HG03025 (cell line): ENCODE results near the gene HFE.
"Not testable (repeated sequence)": the region's sequence is repeated elsewhere in the genome, so short reads cannot be mapped to it uniquely, and the experiment has no call there.

Experiments used
- ATAC-seq: cut with Tn5 transposase; IDR thresholded peaks from one replicate; pipeline ENCODE4 v1.9.1; 2021; ENCODE audit warnings: mild to moderate bottlenecking, moderate library complexity; ENCODE audit not compliant: unreplicated experiment, low FRiP score

Gene HFE

DNA sequence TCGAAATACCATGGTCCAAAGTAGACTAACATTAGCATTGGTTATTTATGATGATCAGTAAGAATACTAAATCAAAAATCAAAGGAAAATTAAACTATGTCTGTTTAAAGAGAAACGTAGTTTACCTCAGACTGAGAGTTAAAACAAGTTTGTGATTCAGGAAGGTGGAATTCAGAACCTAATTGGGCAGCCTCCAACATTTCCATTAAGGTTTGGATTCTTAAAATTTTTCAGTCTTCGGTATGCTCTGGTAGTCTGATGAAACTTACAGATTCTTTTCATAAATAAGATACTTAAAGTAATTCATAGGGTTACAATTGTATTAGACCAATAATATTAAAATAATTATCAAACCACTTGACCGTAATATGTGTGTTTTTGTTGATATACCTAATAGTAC, 18.6 kb downstream of the HFE start:
- ATAC-seq = no peak

GRCh38 chr6:26107935-26108334, 20.7 kb downstream of the HFE start:
- ATAC-seq = no peak

DNA sequence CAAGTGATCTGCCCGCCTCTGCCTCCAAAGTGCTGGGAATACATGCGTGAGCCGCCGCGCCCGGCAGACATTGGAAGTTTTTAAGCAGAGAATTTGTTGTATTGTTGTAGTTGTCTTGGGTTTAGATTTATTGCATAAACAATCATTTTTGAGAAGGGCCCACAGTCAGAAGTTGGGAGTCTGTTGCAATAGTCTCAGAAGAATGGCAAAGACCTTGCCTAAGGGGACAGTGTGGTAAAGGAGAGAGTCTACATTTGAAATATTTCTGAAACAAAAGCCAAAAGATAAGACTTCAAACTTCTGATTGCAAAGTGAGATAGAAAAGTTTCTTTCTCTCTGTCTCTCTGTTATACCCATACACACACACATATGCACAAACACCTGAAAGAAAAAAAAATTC, 22.5 kb downstream of the HFE start:
- ATAC-seq = no peak

- ATAC-seq = no peak
Observed at GRCh38 chr6:26113570-26113969, 26.3 kb downstream of the HFE start.

DNA sequence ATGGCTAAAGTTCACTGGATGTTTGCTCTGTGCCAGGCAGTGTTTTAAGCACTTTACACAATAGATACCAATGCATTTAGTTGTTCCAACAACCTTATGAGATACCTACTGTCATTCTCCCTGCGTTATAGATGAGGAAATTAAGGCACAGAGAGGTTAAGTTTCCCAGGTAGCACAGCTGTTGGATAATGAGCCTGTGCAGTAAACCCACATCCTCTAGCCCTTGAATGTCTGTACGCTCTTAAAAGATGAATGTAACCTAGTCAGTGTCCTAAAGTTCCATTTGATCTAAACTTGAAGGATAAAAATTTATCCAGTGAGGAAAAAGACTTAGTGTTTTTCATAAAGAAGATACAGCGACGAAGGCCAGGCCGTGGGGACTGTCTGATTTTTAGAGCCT, 28.0 kb downstream of the HFE start:
- ATAC-seq = no peak

DNA sequence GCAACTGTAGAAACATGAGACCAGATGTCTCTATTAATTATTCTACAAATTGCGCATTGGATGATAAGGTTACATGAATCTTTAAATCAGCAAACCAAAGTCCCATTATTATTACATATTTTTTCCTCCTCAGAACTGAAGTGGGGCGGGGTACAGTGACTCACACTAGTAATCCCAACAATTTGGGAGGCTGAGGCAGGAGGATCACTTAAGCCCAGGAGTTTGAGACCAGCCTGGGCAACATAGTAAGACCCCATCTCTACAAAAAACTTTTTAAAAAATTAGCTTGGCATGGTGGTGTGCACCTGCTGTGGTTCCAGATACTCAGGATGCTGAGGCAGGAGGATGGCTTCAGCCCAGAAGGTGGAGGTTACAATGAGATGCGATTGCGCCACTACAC, 29.0 kb downstream of the HFE start:
- no peak for ATAC-seq

DNA sequence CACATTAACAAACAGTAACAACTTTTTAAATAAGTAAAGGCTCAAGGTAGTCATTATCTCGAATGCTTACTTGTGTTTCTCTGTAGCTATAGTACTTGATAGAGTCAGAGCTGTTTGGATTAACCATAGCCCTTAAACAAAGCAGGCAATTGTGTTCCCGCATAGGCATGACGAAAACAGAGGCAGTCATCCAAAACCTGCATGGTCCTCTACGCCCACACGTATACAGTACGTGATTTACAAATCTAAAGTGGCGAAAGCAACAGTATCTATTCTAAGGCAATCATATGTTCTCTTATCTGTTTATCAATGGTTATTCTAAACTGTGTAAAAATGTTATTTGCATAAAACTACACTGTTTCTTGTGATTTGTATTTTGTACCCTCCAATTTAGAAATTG, 31.8 kb downstream of the HFE start:
- ATAC-seq = no peak

DNA sequence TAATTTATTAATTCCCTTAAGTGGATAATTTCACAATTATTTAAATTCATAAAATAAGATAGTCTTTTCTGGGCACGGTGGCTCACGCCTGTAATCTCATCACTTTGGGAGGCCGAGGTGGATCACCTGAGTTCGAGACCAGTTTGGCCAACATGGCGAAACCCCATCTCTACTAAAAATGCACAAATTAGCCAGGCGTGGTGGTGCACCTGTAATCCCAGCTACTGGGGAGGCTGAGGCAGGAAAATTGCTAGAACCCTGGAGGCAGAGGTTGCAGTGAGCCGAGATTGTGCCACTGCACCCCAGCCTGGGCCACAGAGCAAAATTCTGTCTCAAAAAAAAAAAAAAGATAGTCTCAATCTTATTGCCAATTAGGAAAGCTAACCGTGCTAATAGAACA, 32.9 kb downstream of the HFE start:
- ATAC-seq = not testable (repeated sequence)

GRCh38 chr6:26120807-26121140, 33.5 kb downstream of the HFE start:
- ATAC-seq = no peak

DNA sequence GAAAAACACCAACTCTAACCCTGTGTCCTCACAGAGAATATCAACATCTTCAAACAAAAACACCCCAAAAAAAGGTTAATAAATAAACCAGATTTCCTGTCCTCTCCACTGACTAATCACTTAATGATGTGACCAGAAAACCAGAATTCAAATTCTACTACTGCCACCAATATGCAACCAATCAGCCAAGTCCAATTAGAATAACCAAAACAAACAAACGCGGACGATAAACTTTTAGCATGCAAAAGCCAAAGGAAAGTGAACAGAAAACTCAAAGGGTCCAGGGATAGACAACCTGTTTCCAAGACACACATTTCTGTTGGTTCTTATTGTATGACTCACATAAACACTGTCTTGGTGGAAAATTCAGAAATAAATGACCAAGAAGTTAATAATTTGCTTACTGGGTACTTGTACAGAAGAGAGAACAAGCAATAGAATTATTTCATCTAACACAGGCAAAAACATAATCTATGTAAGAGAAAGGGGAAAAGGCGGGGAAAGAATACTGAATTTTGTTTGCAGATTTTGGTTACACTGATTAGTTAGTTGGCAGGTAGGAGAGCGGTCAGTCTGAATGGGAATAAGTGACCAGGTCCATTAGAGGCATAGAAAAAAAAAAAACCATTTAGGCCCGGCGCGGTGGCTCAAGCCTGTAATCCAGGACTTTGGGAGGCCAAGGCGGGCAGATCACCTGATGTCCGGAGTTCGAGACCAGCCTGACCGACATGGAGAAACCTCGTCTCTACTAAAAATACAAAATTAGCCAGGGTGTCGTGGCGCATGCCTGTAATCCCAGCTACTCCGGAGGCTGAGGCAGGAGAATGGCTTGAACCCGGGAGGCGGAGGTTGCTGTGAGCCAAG, 34.1 kb downstream of the HFE start:
- ATAC-seq = no peak

DNA sequence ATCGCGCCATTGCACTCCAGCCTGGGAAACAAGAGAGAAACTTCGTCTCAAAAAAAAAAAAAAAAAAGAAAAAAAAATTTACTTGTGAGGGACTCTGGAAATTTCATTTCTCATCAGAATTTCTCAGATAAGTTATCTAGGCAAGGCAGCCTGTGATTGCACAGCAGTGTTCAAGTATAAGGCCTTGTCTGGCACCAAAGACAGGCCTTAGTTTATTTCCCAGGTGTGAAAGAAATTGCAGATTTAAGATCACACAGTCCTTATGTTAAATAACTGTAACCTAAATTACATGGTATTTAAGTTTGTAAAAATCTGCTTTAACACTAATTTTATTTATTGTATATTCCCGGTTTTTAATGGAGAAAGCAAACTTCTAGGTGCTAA, 34.8 kb downstream of the HFE start:
- no peak for ATAC-seq

- ATAC-seq = no peak
Observed at GRCh38 chr6:26122402-26122792, 35.2 kb downstream of the HFE start.

DNA sequence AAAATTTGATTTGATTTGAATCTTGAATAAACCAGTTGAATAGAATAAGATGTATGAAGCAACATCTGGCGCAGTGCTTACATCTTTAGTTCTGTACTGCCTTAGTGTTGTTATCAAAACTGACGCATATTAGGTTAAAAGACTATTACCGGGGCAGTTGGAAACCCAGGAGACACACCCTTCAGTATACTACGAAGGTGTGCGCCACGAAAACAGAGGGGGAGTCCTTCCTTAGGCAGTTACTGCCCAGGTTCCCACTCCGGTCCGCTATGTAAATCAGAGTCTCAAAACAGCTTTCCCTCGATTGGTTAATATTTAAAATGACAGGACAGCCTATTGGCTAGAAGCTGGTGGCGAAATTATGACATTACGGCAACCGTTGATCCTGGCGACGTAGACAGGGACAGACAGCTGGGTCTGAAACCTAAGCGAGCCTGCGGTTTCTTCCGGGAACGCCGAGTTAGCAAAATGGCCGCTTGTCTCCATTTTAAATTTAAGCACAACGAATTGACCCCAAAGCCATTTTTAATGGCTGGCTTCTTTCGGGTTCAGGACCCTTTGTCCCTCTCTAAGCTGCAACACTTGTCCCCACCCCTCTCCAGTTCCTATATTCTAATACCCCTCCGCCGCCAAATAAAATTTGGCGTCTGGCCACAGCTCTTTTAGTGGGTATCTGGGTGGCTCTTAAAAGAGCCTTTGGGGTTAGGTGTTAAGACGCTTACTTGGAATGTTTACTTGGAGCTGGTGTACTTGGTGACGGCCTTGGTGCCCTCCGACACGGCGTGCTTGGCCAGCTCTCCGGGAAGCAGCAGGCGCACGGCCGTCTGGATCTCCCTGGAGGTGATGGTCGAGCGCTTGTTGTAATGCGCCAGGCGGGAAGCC, 35.8 kb downstream of the HFE start:
- ATAC-seq = peak; percentile 47

DNA sequence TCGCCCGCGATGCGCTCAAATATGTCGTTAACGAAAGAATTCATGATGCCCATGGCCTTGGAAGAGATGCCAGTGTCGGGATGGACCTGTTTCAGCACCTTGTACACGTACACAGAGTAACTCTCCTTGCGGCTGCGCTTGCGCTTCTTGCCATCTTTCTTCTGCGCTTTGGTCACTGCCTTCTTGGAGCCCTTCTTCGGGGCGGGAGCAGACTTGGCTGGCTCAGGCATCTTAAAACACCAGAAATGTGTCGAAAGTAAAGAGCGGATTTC, 36.4 kb downstream of the HFE start:
- ATAC-seq = no peak

DNA sequence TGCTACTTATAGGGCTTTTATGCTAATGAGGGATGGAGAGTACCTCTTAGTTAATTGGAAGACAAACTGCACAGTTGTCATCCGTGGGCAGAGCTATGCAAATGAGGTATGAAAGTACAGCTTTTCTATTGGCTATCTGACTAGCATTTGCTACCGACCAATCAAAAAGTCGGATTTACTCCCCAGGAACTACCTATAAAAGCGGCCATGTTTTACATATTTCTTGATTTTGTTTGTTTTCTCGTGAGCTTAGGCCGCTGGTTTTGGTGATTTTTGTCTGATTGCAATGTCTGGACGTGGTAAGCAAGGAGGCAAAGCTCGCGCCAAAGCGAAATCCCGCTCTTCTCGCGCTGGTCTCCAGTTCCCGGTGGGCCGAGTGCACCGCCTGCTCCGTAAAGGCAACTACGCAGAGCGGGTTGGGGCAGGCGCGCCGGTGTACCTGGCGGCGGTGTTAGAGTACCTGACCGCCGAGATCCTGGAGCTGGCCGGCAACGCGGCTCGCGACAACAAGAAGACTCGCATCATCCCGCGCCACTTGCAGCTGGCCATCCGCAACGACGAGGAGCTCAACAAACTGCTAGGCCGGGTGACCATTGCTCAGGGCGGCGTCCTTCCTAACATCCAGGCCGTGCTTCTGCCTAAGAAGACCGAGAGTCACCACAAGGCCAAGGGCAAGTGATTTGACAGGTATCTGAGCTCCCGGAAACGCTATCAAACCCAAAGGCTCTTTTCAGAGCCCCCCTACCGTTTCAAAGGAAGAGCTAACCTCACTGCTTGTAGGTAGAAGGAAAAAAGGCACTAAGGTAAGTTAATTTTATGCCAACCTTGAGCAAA, 36.9 kb downstream of the HFE start:
- peak; percentile 77 for ATAC-seq

GRCh38 chr6:26124781-26125685, 37.8 kb downstream of the HFE start:
- no peak for ATAC-seq

DNA sequence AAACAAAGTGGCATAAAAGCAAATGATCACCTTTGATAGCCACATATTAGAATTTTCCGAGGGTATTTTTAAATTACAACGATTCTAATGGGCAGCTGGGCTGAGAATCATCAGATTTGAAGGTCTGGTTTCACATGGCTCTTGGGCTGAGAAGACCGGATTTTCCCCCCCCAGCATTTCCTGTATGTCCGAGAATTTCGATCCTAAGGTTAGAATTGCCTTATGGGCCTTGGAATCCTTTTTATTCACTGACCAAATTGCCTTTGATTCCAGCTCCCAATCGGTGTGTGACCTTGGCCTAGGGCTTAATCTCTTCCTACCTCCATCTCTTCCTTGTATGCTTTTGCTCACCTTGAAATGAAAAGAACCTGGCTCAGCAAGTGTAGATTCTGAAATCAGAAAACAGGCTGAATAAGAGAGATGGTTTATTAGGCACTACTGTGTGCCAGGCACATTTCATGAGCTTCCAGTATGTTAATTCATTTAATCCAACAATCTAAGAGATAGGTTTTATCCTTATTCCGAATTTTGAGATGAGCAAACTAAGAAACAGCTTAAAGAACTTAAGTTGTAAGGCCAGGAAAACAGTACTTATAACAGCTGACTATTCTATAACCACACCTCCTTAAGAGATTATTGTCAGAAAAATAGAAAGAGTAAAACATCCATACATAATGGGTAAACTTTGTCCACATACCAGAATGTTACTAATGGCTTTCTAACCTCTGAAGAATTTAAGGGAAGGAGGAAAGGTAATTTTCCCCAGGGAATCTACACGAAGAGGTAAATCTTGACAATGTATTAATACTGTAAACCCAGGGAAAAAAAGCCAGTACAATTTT, 39.4 kb downstream of the HFE start:
- no peak for ATAC-seq

- no peak for ATAC-seq
Observed at GRCh38 chr6:26128013-26128771, 41.0 kb downstream of the HFE start.

DNA sequence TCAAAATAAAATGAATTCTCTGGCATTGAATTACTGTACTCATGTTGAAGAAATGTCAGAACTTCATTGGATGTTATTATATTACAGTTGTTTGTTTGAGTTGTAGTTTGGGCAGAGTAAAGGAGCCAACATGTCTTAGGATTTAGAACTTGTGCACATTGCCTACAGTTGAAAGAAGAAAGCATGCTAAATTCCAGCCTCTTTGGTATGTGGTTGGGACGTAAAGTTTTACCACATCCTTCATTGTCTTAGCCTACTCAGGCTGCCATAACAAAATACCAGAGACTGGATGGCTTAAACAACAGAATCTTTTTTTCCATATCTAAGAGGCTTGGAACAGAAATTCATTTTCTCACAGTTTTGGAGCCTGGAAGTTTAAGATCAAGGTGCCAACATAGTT, 42.4 kb downstream of the HFE start:
- no peak for ATAC-seq
